Transverse colon (tissue), 3 donors: ENCODE measurements around the gene COQ8B.

ENCODE experiments used
- EP300 ChIP-seq: sonication (generic); formaldehyde crosslinking; IDR thresholded peaks from one replicate; pipeline ENCODE4 v1.6.1; 2017; ENCODE audit warnings: antibody characterized with exemption, low read depth
- POLR2A ChIP-seq: fragments of 450-650 bp; IDR thresholded peaks from one replicate; pipeline ENCODE4 v1.6.1; 2016; ENCODE audit warnings: antibody characterized with exemption, mild to moderate bottlenecking, moderate library complexity
- TF ChIP-seq, protein P1 (sequence below), 5 experiments: fragments of 200-600 bp in 3 of 5; fragments of 450-650 bp in 2 of 5; sonication (generic) in 3 of 5; IDR thresholded peaks; 1 replicate in 2 of 5; 2 replicates in 3 of 5; pipeline ENCODE4 v1.5.1; 2016 to 2017; ENCODE audit warnings: antibody characterized with exemption in 5 of 5, inconsistent platforms in 3 of 5, mild to moderate bottlenecking in 2 of 5, moderate library complexity in 1 of 5

DNA sequence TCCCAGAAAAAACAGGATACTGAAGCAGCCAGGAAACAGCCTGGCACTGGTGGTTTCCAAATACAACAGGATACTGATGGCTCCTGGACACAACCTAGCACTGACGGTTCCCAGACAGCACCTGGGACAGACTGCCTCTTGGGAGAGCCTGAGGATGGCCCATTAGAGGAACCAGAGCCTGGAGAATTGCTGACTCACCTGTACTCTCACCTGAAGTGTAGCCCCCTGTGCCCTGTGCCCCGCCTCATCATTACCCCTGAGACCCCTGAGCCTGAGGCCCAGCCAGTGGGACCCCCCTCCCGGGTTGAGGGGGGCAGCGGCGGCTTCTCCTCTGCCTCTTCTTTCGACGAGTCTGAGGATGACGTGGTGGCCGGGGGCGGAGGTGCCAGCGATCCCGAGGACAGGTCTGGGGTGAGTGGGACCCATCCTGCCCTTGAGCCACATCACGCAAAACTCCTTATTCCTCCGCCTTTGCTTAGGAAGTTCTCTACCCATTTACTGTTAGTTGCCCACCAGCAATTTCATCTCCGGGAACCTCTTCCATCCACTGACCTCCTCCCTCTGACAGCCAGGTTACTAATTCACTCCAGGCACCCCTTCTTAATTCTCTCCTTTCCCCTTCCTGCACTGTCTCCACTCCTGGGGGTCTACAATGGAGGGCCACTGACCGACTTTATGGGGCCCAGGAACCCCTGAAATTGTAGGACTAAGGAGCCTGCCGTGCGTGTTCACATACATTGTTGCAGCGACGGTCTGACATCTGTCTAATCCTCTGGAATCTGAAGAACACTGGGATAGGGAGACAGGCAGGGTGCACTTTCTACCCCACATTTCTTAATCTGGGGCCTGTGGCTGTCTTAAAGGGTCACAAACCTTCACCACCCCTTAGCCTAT, 1.4 kb upstream of the COQ8B start:
- TF ChIP-seq EP300: no peak
- TF ChIP-seq, protein P1, sequence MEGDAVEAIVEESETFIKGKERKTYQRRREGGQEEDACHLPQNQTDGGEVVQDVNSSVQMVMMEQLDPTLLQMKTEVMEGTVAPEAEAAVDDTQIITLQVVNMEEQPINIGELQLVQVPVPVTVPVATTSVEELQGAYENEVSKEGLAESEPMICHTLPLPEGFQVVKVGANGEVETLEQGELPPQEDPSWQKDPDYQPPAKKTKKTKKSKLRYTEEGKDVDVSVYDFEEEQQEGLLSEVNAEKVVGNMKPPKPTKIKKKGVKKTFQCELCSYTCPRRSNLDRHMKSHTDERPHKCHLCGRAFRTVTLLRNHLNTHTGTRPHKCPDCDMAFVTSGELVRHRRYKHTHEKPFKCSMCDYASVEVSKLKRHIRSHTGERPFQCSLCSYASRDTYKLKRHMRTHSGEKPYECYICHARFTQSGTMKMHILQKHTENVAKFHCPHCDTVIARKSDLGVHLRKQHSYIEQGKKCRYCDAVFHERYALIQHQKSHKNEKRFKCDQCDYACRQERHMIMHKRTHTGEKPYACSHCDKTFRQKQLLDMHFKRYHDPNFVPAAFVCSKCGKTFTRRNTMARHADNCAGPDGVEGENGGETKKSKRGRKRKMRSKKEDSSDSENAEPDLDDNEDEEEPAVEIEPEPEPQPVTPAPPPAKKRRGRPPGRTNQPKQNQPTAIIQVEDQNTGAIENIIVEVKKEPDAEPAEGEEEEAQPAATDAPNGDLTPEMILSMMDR (IDR thresholded peaks at IDR 0.05): no peak
- no peak for TF ChIP-seq POLR2A
